HepG2 (cell line): ENCODE data around the gene EXOC6B.

Experiments used
- ESRRA ChIP-seq: sonication (generic); formaldehyde crosslinking; IDR thresholded peaks from 2 replicates; pipeline ENCODE4 v1.5.1; 2020; ENCODE audit warnings: mild to moderate bottlenecking, low read depth, missing genetic modification reagents
- ZNF224 ChIP-seq: sonication (generic); formaldehyde crosslinking; IDR thresholded peaks from 2 replicates; pipeline ENCODE4 v1.5.0; 2020; ENCODE audit warnings: mild to moderate bottlenecking, missing genetic modification reagents
- ZNF337 ChIP-seq: sonication (generic); formaldehyde crosslinking; IDR thresholded peaks from 2 replicates; pipeline ENCODE4 v1.5.1; 2020; ENCODE audit warnings: missing genetic modification reagents, low read depth, mild to moderate bottlenecking, borderline replicate concordance
- ZNF788 ChIP-seq: sonication (generic); formaldehyde crosslinking; IDR thresholded peaks from 2 replicates; pipeline ENCODE4 v1.5.0; 2020; ENCODE audit warnings: mild to moderate bottlenecking, missing genetic modification reagents, borderline replicate concordance
- ZZZ3 ChIP-seq: sonication (generic); formaldehyde crosslinking; IDR thresholded peaks from 2 replicates; pipeline ENCODE4 v1.4.0; 2020; ENCODE audit warnings: missing genetic modification reagents, mild to moderate bottlenecking, borderline replicate concordance
- TF ChIP-seq, protein P1 (sequence below): IDR thresholded peaks from 2 replicates; pipeline ENCODE4 v1.6.1; 2016; ENCODE audit warnings: low read depth, missing genetic modification reagents, missing compliant biosample characterization
- TF ChIP-seq, protein P2 (sequence below): sonication (generic); formaldehyde crosslinking; IDR thresholded peaks from 2 replicates; pipeline ENCODE4 v1.4.0; 2020; ENCODE audit warnings: low read depth, mild to moderate bottlenecking, missing genetic modification reagents

DNA sequence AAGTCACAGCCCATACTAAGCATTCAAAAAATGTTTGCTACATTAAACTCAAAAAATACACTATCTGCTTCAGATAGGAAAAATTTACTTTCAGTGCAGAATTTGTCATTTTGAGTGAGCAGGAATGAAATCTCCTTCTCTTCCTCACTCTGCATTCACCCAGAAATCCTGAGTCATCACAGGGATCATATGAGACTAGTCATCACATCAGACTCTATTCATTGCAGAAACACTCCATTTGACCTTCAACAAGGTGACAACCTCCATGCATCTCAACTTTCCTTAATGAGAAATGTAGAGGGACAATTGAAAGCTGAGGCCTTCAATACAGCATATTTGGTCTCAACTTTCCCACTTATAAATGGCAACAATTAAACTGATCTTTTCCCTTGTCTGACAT is 547.8 kb downstream of the EXOC6B start:
- TF ChIP-seq ZNF224 (CRISPR knock-in tag) (no peak), ESRRA (CRISPR knock-in tag) (no peak), ZNF788 (CRISPR knock-in tag) (no peak), ZNF337 (CRISPR knock-in tag) (no peak), ZZZ3 (CRISPR knock-in tag) (no peak)
- TF ChIP-seq, protein P1, sequence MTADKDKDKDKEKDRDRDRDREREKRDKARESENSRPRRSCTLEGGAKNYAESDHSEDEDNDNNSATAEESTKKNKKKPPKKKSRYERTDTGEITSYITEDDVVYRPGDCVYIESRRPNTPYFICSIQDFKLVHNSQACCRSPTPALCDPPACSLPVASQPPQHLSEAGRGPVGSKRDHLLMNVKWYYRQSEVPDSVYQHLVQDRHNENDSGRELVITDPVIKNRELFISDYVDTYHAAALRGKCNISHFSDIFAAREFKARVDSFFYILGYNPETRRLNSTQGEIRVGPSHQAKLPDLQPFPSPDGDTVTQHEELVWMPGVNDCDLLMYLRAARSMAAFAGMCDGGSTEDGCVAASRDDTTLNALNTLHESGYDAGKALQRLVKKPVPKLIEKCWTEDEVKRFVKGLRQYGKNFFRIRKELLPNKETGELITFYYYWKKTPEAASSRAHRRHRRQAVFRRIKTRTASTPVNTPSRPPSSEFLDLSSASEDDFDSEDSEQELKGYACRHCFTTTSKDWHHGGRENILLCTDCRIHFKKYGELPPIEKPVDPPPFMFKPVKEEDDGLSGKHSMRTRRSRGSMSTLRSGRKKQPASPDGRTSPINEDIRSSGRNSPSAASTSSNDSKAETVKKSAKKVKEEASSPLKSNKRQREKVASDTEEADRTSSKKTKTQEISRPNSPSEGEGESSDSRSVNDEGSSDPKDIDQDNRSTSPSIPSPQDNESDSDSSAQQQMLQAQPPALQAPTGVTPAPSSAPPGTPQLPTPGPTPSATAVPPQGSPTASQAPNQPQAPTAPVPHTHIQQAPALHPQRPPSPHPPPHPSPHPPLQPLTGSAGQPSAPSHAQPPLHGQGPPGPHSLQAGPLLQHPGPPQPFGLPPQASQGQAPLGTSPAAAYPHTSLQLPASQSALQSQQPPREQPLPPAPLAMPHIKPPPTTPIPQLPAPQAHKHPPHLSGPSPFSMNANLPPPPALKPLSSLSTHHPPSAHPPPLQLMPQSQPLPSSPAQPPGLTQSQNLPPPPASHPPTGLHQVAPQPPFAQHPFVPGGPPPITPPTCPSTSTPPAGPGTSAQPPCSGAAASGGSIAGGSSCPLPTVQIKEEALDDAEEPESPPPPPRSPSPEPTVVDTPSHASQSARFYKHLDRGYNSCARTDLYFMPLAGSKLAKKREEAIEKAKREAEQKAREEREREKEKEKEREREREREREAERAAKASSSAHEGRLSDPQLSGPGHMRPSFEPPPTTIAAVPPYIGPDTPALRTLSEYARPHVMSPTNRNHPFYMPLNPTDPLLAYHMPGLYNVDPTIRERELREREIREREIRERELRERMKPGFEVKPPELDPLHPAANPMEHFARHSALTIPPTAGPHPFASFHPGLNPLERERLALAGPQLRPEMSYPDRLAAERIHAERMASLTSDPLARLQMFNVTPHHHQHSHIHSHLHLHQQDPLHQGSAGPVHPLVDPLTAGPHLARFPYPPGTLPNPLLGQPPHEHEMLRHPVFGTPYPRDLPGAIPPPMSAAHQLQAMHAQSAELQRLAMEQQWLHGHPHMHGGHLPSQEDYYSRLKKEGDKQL (CRISPR knock-in tag): no peak
- TF ChIP-seq, protein P2, sequence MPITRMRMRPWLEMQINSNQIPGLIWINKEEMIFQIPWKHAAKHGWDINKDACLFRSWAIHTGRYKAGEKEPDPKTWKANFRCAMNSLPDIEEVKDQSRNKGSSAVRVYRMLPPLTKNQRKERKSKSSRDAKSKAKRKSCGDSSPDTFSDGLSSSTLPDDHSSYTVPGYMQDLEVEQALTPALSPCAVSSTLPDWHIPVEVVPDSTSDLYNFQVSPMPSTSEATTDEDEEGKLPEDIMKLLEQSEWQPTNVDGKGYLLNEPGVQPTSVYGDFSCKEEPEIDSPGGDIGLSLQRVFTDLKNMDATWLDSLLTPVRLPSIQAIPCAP: no peak
